Natural killer cell treated with Interleukin-12 subunit alpha and Interleukin-12 subunit beta and Interleukin-15 and Interleukin-18, amount 100 ng/mL, for 72 hours (primary cell): ENCODE data around the gene BICDL1. TPM values are rescaled to one million over a fixed set of nuclear protein-coding genes. Genes with fewer than 3 reads are reported as not detected.

Experiments used
- ATAC-seq, 2 donors: fragments of 150-1000 bp; cut with Tn5 transposase in 1 of 2; sonication (Bioruptor Pico), chemical (Tn5 transposase) in 1 of 2; 2 replicates each; pipeline ENCODE4 v1.10.0; 2021
- DNase-seq: peaks from one replicate; pipeline ENCODE4 v3.0.0; 2022; ENCODE audit warnings: low spot score
- H3K27ac Mint-ChIP-seq, 2 donors: 1 replicate in 1 of 2; 2 replicates in 1 of 2; pipeline ENCODE4 v1.8.0; 2022; ENCODE audit warnings: mixed read lengths in 2 of 2, mild to moderate bottlenecking in 1 of 2, moderate library complexity in 1 of 2
- H3K27me3 Mint-ChIP-seq, 2 donors: 1 replicate in 1 of 2; 2 replicates in 1 of 2; pipeline ENCODE4 v1.8.0; 2022; ENCODE audit warnings: mixed read lengths in 2 of 2
- H3K36me3 Mint-ChIP-seq: one replicate; pipeline ENCODE4 v1.8.0; 2022; ENCODE audit warnings: mixed read lengths
- H3K4me1 Mint-ChIP-seq, 2 donors: 1 replicate in 1 of 2; 2 replicates in 1 of 2; pipeline ENCODE4 v1.8.0; 2022; ENCODE audit warnings: low read depth in 2 of 2, mixed read lengths in 2 of 2, mild to moderate bottlenecking in 1 of 2
- H3K4me3 Mint-ChIP-seq: one replicate; pipeline ENCODE4 v1.8.0; 2022; ENCODE audit warnings: mixed read lengths
- H3K9me3 Mint-ChIP-seq: 2 replicates; pipeline ENCODE4 v1.8.0; 2022; ENCODE audit warnings: mixed read lengths
- total RNA-seq, 2 donors: library from RNA; stranded (reverse); gene quantifications; one replicate each; pipeline ENCODE4 v1.2.3, GENCODE V29; 2022

BICDL1 gene
- total RNA-seq, 2 donors from 2014 or later: 4.3 to 9.8 TPM

DNA sequence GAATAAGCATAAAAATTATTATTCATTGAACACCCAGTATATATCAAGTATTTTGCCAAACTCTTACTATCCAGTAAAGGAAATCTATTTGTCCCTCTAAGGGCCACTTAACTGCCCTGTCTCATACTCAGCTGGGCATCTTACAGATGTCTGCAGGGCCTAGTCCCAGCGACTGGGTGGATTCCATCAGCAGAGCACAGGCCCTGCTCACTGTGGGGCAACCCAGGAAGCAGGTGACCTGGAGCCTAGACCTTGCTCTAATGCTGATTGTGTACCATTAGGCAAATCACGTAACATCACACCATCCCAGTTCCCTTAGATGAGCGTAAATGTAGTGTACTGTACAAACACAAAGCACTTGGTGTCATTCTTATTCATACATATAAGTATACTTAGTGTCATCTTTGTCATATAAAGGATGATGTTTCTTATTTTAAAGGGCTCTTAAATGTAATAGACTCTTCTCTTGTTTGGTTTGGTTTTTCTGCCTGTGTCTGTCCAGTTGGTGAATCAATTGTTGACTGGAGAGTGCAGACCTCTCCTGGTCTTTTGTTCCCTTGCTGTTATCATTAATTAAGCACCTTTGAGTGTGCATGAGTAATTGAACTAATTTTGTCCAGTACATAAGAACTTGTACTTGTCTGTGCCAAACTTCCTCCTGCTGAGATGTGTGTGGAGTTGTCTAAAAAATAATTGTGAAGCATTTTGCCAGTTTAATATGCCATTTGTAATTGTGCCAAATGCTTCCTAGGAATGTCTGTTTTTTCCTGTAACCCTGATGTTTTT is 78.2 kb downstream of the BICDL1 start:
- H3K4me1 Mint-ChIP-seq: no peaks in the 10 kb centered on the region
- no peaks in the 10 kb centered on the region for H3K36me3 Mint-ChIP-seq
- no peak overlapping the region for H3K4me3 Mint-ChIP-seq
- no peaks in the 10 kb centered on the region for H3K27me3 Mint-ChIP-seq
- no peak for ATAC-seq
- DNase-seq: no peak
- no peaks in the 10 kb centered on the region for H3K9me3 Mint-ChIP-seq
- no peak overlapping the region for H3K27ac Mint-ChIP-seq

- ATAC-seq (no peak), DNase-seq (no peak)
- Mint-ChIP-seq H3K27me3 (no peaks in the 10 kb centered on the region), H3K36me3 (no peaks in the 10 kb centered on the region), H3K4me3 (no peak overlapping the region), H3K4me1 (no peaks in the 10 kb centered on the region), H3K9me3 (no peaks in the 10 kb centered on the region), H3K27ac (no peak overlapping the region)
Measured at GRCh38 chr12:120067901-120068300, 78.9 kb downstream of the BICDL1 start.

- Mint-ChIP-seq H3K27ac (no peak overlapping the region), H3K9me3 (no peaks in the 10 kb centered on the region), H3K36me3 (no peaks in the 10 kb centered on the region), H3K4me3 (no peak overlapping the region), H3K4me1 (no peaks in the 10 kb centered on the region), H3K27me3 (no peaks in the 10 kb centered on the region)
- no peak for ATAC-seq
- no peak for DNase-seq
Measured at GRCh38 chr12:120069278-120069677, 80.2 kb downstream of the BICDL1 start.

- H3K36me3 Mint-ChIP-seq: no peaks in the 10 kb centered on the region
- no peaks in the 10 kb centered on the region for H3K9me3 Mint-ChIP-seq
- no peak overlapping the region for H3K27ac Mint-ChIP-seq
Measured at GRCh38 chr12:120071493-120072020, 82.5 kb downstream of the BICDL1 start.

DNA sequence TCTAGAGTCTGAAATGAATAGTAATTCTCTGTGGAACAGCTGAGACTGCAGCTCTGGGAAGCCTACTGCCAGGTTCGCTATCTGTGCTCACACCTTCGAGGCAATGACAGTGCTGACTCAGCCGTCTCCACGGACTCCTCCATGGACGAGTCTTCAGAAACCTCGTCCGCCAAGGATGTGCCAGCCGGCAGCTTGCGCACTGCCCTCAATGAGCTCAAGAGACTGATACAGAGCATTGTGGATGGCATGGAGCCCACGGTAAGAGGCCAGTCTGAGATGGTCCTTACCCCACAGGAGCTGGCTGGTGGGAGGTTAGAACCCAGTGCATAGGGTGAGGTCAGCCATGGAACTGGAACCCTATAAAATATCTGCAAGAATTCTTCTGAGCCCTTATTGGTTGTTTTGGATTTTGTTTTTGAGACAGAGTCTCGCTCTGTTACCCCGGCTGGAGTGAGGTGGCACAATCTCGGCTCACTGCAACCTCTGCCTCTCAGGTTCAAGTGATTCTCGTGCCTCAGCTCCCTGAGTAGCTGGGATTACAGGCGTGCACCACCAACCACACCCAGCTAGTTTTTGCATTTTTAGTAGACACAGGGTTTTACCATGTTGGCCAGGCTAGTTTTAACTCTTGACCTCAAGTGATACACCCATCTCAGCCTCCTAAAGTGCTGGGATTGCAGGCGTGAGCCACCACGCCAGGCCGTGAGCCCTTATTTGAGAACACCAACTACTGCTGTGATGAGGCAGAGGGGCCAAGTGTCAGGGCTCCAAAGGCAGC is 83.6 kb downstream of the BICDL1 start:
- DNase-seq (no peak), ATAC-seq (no peak)
- H3K36me3 Mint-ChIP-seq: no peaks in the 10 kb centered on the region
- H3K27ac Mint-ChIP-seq: no peak overlapping the region
- H3K4me3 Mint-ChIP-seq: no peak overlapping the region
- H3K9me3 Mint-ChIP-seq: no peaks in the 10 kb centered on the region
- no peaks in the 10 kb centered on the region for H3K4me1 Mint-ChIP-seq
- no peaks in the 10 kb centered on the region for H3K27me3 Mint-ChIP-seq

More at GRCh38 chr12:120071493-120072020, 82.5 kb downstream of the BICDL1 start:
- no peaks in the 10 kb centered on the region for H3K4me1 Mint-ChIP-seq
- ATAC-seq (no peak), DNase-seq (no peak)
- H3K4me3 Mint-ChIP-seq: no peak overlapping the region
- H3K27me3 Mint-ChIP-seq: no peaks in the 10 kb centered on the region

- DNase-seq (no peak), ATAC-seq (no peak)
- Mint-ChIP-seq H3K36me3 (no peaks in the 10 kb centered on the region), H3K4me1 (peaks cover 0 to 2% of the 10 kb centered on the region in 2 donors), H3K4me3 (no peak overlapping the region), H3K27ac (peak overlapping the region in 1 of 2 donors; percentile 21), H3K27me3 (no peaks in the 10 kb centered on the region), H3K9me3 (no peaks in the 10 kb centered on the region)
Measured at GRCh38 chr12:120075034-120075616, 86.1 kb downstream of the BICDL1 start.

DNA sequence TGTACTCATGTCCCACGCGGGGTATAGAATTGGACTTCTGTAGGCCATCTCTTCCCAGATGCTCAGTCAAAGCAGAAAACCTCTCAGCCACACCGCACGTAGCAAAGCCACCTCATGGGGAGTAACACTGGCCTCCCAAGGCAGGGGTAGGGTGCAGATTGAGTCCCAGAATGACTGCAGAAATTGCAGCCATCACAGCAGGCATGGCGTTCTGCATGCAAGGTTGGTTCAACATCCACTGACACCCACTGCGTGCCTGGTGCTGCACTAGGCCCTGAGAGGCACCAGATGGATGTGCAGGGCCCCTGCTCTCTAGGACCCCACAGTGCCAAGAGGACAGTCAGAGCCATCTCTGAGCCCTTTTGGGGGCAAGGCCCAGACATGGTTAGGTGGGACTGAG is 87.6 kb downstream of the BICDL1 start:
- no peaks in the 10 kb centered on the region for H3K9me3 Mint-ChIP-seq
- H3K27me3 Mint-ChIP-seq: no peaks in the 10 kb centered on the region
- H3K27ac Mint-ChIP-seq: no peak overlapping the region
- peaks cover 0 to 2% of the 10 kb centered on the region in 2 donors for H3K4me1 Mint-ChIP-seq
- DNase-seq (no peak), ATAC-seq (peak in 1 of 2 donors; percentile 10)
- H3K4me3 Mint-ChIP-seq: no peak overlapping the region
- H3K36me3 Mint-ChIP-seq: no peaks in the 10 kb centered on the region

DNA sequence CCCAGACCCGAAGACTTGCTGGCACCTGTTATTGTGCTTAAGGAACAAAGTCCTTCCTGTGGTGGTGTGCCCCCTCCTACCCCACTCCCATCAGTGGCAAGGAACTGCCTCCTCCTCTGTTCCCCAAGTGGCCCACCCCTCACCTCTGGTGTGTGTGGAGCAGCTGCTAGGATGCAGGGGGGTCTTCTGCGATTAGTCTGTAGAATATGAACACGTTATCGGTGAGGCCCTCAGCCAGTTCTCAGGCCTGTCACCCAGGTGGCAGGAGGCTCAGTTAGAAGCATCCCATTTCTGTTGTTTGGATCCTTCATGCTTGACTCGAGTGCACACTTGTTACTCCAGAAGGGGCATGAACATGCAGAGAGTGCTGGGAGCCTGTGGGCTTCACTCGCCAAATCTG is 88.2 kb downstream of the BICDL1 start:
- H3K36me3 Mint-ChIP-seq: no peaks in the 10 kb centered on the region
- H3K4me1 Mint-ChIP-seq: peaks cover 0 to 2% of the 10 kb centered on the region in 2 donors
- ATAC-seq (no peak), DNase-seq (no peak)
- no peak overlapping the region for H3K27ac Mint-ChIP-seq
- H3K9me3 Mint-ChIP-seq: no peaks in the 10 kb centered on the region
- no peaks in the 10 kb centered on the region for H3K27me3 Mint-ChIP-seq
- no peak overlapping the region for H3K4me3 Mint-ChIP-seq

- ATAC-seq (peak in 1 of 2 donors; percentile 28), DNase-seq (no peak)
- Mint-ChIP-seq H3K9me3 (no peaks in the 10 kb centered on the region), H3K4me3 (no peak overlapping the region), H3K27ac (no peak overlapping the region), H3K4me1 (peaks cover 0 to 2% of the 10 kb centered on the region in 2 donors), H3K27me3 (no peaks in the 10 kb centered on the region), H3K36me3 (no peaks in the 10 kb centered on the region)
Measured at GRCh38 chr12:120078868-120079267, 89.8 kb downstream of the BICDL1 start.

DNA sequence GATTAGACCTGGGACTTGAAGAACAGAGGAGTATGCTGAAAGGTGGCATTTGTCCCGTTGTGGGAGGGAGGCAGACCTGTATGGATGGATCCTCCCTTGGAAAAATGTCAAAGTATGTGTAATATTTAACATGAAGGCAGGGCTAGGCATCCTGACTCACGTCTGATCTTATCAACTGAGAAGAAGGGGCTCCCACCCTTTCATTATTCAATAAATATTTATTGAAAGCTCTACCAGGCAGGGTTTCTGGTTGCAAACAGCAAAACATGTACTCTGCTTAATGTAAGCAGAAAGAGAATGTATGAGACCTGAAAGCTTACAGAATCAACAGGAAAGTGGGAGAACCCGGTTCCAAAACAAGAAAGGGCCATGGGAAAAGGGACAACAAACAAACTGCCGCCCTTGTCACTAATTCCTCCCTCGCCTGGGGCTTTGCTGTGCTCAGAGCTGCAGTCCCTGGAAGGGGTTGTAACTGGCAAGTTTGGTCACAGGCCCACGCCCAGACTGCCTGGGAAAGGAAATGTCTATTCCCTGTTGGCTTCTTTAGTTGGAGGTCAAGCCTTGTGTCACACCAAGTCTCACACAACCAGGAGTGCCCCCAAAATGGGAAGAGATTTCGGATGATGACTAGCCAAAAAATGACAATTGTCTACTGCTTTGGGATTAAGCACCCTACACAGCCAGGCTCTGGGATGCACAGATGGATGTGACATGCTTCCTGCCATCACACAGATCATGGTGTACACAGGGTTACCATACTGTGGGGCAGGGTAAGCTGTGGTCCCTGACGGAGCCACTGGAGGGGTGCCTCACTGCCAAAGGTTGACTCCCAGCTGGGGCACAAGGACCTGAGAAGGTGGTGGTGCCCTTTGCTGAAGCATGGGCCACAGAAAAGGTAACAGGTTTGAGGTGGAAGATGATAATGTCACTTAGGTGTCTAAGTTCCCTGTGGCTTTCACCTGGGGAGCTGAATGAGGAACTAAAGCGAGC is 90.7 kb downstream of the BICDL1 start:
- ATAC-seq (no peak), DNase-seq (no peak)
- Mint-ChIP-seq H3K4me3 (no peak overlapping the region), H3K9me3 (no peaks in the 10 kb centered on the region), H3K36me3 (no peaks in the 10 kb centered on the region), H3K27ac (peak overlapping the region in 1 of 2 donors; percentile 37), H3K4me1 (peaks cover 0 to 2% of the 10 kb centered on the region in 2 donors), H3K27me3 (no peaks in the 10 kb centered on the region)

DNA sequence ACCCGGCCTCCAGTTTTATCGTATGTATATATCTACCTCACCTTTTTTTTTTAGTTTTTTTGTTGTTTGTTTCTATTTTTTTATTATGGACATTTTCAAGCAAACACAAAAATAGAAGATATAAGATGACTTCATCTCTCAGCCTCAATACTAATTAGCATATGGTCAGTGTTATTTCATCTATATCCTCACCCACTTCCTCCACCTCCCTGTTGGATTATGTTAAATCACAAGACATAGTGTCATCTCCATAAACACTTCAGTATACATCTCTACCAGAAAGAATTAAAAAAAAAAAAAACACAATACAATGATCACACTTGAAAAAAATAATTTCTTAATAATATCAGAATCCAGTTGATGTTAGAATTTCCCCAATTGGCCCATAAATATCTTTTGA is 92.6 kb downstream of the BICDL1 start:
- Mint-ChIP-seq H3K27ac (no peak overlapping the region), H3K36me3 (no peaks in the 10 kb centered on the region), H3K4me1 (peaks cover 8 to 12% of the 10 kb centered on the region in 2 donors), H3K27me3 (no peaks in the 10 kb centered on the region), H3K4me3 (no peak overlapping the region), H3K9me3 (no peaks in the 10 kb centered on the region)
- ATAC-seq (no peak), DNase-seq (no peak)

- ATAC-seq: no peak
- peak overlapping the region; percentile 87 to 90 for H3K27ac Mint-ChIP-seq
- no peaks in the 10 kb centered on the region for H3K36me3 Mint-ChIP-seq
- no peaks in the 10 kb centered on the region for H3K27me3 Mint-ChIP-seq
- peak overlapping the region; percentile 78 for H3K4me3 Mint-ChIP-seq
- H3K4me1 Mint-ChIP-seq: peaks cover 20 to 25% of the 10 kb centered on the region in 2 donors
- H3K9me3 Mint-ChIP-seq: no peaks in the 10 kb centered on the region
- no peak for DNase-seq
Measured at GRCh38 chr12:120085920-120086645, 97.0 kb downstream of the BICDL1 start.
